Measurements from ENCODE around the gene TENM3. TPM values are rescaled to one million over a fixed set of nuclear protein-coding genes. Genes with fewer than 3 reads are reported as not detected.

Gene TENM3
- total RNA-seq, 1 donor: 14.0 TPM

- no peak for DNase-seq (ENCODE audit: low read depth)
- no peak for TF ChIP-seq CTCF (IDR thresholded peaks at IDR 0.05; ENCODE audit: insufficient read depth, low read length)
- no peak overlapping the region for H3K4me3 ChIP-seq (ENCODE audit: low read depth, low read length)
Observed at GRCh38 chr4:182531555-182532162, 288.5 kb downstream of the TENM3 start.

- no peak for DNase-seq (ENCODE audit: low read depth)
- no peak overlapping the region for H3K4me3 ChIP-seq (ENCODE audit: low read depth, low read length)
- no peak for TF ChIP-seq CTCF (IDR thresholded peaks at IDR 0.05; ENCODE audit: insufficient read depth, low read length)
Observed at GRCh38 chr4:182532441-182532840, 289.2 kb downstream of the TENM3 start.

GRCh38 chr4:182533964-182534363 lies 290.8 kb downstream of the TENM3 start:
- no peak overlapping the region for H3K4me3 ChIP-seq (ENCODE audit: low read depth, low read length)
- TF ChIP-seq CTCF (IDR thresholded peaks at IDR 0.05; ENCODE audit: insufficient read depth, low read length): no peak
- DNase-seq (ENCODE audit: low read depth): peak; percentile 5

GRCh38 chr4:182536221-182536811 lies 293.1 kb downstream of the TENM3 start:
- no peak for DNase-seq (ENCODE audit: low read depth)
- H3K4me3 ChIP-seq (ENCODE audit: low read depth, low read length): no peak overlapping the region
- TF ChIP-seq CTCF (IDR thresholded peaks at IDR 0.05; ENCODE audit: insufficient read depth, low read length): no peak

GRCh38 chr4:182537031-182537795 lies 294.0 kb downstream of the TENM3 start:
- TF ChIP-seq CTCF (IDR thresholded peaks at IDR 0.05; ENCODE audit: insufficient read depth, low read length): no peak
- no peak overlapping the region for H3K4me3 ChIP-seq (ENCODE audit: low read depth, low read length)
- no peak for DNase-seq (ENCODE audit: low read depth)

- no peak for DNase-seq (ENCODE audit: low read depth)
- no peak for TF ChIP-seq CTCF (IDR thresholded peaks at IDR 0.05; ENCODE audit: insufficient read depth, low read length)
- no peak overlapping the region for H3K4me3 ChIP-seq (ENCODE audit: low read depth, low read length)
Observed at GRCh38 chr4:182538031-182538430, 294.8 kb downstream of the TENM3 start.

All from fibroblast of the aortic adventitia (primary cell).